ENCODE data around the gene LILRA2. TPM values are rescaled to one million over a fixed set of nuclear protein-coding genes. Genes with fewer than 3 reads are reported as not detected.

Gene LILRA2
- total RNA-seq: 1.6 TPM
- long read RNA-seq: 0 reads

GRCh38 chr19:54573330-54573872 lies at the start of gene LILRA2:
Gene LILRA2 (plus strand): TSS chr19:54573790. CDS start chr19:54573879, 89 bp downstream.
- peak within 1 kb of the TSS; percentile 40 for H3K27ac ChIP-seq (replicated peaks)
- DNase-seq: no peak
- TF ChIP-seq, protein P1, sequence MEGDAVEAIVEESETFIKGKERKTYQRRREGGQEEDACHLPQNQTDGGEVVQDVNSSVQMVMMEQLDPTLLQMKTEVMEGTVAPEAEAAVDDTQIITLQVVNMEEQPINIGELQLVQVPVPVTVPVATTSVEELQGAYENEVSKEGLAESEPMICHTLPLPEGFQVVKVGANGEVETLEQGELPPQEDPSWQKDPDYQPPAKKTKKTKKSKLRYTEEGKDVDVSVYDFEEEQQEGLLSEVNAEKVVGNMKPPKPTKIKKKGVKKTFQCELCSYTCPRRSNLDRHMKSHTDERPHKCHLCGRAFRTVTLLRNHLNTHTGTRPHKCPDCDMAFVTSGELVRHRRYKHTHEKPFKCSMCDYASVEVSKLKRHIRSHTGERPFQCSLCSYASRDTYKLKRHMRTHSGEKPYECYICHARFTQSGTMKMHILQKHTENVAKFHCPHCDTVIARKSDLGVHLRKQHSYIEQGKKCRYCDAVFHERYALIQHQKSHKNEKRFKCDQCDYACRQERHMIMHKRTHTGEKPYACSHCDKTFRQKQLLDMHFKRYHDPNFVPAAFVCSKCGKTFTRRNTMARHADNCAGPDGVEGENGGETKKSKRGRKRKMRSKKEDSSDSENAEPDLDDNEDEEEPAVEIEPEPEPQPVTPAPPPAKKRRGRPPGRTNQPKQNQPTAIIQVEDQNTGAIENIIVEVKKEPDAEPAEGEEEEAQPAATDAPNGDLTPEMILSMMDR (IDR thresholded peaks at IDR 0.05; ENCODE audit: borderline replicate concordance): no peak
- peak within 1 kb of the TSS; percentile 32 for H3K4me3 ChIP-seq
- intact Hi-C loops (cut with micrococcal nuclease): no loop called here
- H3K27me3 ChIP-seq (ENCODE audit: low read depth): peaks cover 74% of the 10 kb centered on the region
- peaks cover 4% of the 10 kb centered on the region for H3K9me3 ChIP-seq (replicated peaks)
- H3K4me1 ChIP-seq: no peaks in the 10 kb centered on the region
- no peaks in the 10 kb centered on the region for H3K36me3 ChIP-seq

GRCh38 chr19:54525636-54526035 lies 48.0 kb upstream of the LILRA2 start:
- no peaks in the 10 kb centered on the region for H3K4me1 ChIP-seq
- peaks cover 64% of the 10 kb centered on the region for H3K27me3 ChIP-seq (ENCODE audit: low read depth)
- intact Hi-C loops (cut with micrococcal nuclease): no loop called here
- no peak for DNase-seq
- H3K27ac ChIP-seq (replicated peaks): no peak overlapping the region
- H3K9me3 ChIP-seq (replicated peaks): no peaks in the 10 kb centered on the region
- no peak overlapping the region for H3K4me3 ChIP-seq
- no peaks in the 10 kb centered on the region for H3K36me3 ChIP-seq
- TF ChIP-seq, protein P1 (IDR thresholded peaks at IDR 0.05; ENCODE audit: borderline replicate concordance): no peak

DNA sequence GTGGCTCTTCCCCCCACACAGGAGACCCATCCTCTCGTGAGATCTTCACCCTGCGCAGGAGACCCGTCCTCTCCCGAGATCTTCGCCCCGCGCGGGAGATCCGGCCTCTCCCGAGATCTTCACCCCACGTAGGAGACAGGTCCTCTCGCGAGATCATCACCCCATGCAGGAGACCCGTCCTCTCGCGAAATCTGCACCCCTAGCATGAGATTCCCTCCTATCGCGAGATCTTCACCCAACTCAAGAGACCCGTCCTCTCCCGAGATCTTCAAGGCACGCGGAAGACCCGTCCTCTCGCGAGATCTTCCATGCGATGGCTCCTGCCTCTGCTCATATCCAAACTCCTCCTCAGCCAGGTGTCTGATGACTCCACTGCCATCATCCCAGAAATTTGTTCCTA lies 46.6 kb upstream of the LILRA2 start:
- intact Hi-C loops (cut with micrococcal nuclease): no loop called here
- no peaks in the 10 kb centered on the region for H3K36me3 ChIP-seq
- H3K27ac ChIP-seq (replicated peaks): no peak overlapping the region
- H3K4me1 ChIP-seq: no peaks in the 10 kb centered on the region
- TF ChIP-seq, protein P1 (IDR thresholded peaks at IDR 0.05; ENCODE audit: borderline replicate concordance): no peak
- DNase-seq: no peak
- peaks cover 52% of the 10 kb centered on the region for H3K27me3 ChIP-seq (ENCODE audit: low read depth)
- H3K9me3 ChIP-seq (replicated peaks): no peaks in the 10 kb centered on the region
- H3K4me3 ChIP-seq: no peak overlapping the region

DNA sequence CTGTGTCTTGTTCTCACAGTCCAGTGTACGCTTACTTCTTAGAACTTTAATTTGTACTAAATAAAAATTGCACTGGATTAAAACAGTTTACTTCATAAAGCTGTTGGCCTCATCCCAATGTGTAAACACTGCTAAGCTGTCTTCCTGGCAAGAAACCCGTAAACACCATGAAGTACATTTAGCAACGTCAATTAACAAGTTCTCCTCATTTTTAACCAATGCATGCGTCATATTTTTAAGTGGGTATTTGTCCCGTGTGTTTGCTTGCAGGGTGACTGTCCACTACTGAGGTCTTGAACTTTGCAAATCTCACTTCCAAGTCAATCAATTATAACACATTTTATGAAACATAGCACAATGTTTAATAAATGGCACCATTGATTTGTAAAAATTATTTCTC lies 42.7 kb upstream of the LILRA2 start:
- Histone ChIP-seq H3K36me3 (no peaks in the 10 kb centered on the region), H3K9me3 (replicated peaks) (no peaks in the 10 kb centered on the region), H3K4me3 (no peak overlapping the region), H3K4me1 (no peaks in the 10 kb centered on the region), H3K27me3 (ENCODE audit: low read depth) (peaks cover 69% of the 10 kb centered on the region), H3K27ac (replicated peaks) (no peak overlapping the region)
- intact Hi-C loops (cut with micrococcal nuclease): no loop called here
- TF ChIP-seq, protein P1 (IDR thresholded peaks at IDR 0.05; ENCODE audit: borderline replicate concordance): no peak
- DNase-seq: no peak

DNA sequence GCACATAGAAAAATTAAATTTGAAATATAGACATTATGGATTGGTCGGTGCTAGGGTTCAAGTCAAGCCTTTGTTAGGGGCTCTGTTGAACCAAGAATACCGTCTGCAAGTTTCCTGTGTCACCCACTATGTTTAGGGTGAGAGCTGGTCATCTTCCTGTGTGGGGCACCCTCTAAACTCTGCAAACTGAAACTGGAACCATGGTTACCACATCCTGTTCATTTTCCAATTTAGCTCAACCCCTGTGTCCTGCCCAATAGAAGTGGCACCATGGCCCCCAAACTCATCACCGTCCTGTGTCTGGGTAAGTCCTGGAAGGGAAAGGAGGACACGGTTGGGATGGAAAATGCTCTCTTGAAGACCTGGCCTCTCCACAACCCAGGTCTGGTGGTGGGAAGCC lies 41.1 kb upstream of the LILRA2 start:
- H3K27me3 ChIP-seq (ENCODE audit: low read depth): peaks cover 76% of the 10 kb centered on the region
- DNase-seq: no peak
- no peaks in the 10 kb centered on the region for H3K36me3 ChIP-seq
- TF ChIP-seq, protein P1 (IDR thresholded peaks at IDR 0.05; ENCODE audit: borderline replicate concordance): no peak
- intact Hi-C loops (cut with micrococcal nuclease): no loop called here
- no peaks in the 10 kb centered on the region for H3K9me3 ChIP-seq (replicated peaks)
- no peak overlapping the region for H3K4me3 ChIP-seq
- no peaks in the 10 kb centered on the region for H3K4me1 ChIP-seq
- H3K27ac ChIP-seq (replicated peaks): no peak overlapping the region
